HEK293T (cell line): ENCODE results near the gene LNX1.
A peak's percentile ranks its signal among the peaks of the same experiment; 100 is the strongest.

Experiments
- CTCF ChIA-PET: fragments of 350-600 bp; formaldehyde crosslinking; extraction: SDS; loops from one replicate; lab custom pipeline; 2021; ENCODE audit warnings: antibody characterized with exemption, inconsistent platforms; lab: Yijun Ruan, JAX
- POLR2A ChIA-PET: fragments of 350-600 bp; formaldehyde crosslinking; extraction: SDS; loops from one replicate; lab custom pipeline; 2020; ENCODE audit warnings: antibody characterized with exemption, inconsistent platforms; lab: Yijun Ruan, JAX
- DNase-seq: peaks from one replicate; pipeline ENCODE4 v3.0.0; 2012; ENCODE audit warnings: mixed read lengths; ENCODE audit errors: extremely low spot score
- ARNT ChIP-seq: fragments of 450-650 bp; IDR thresholded peaks from 2 replicates; pipeline ENCODE4 v1.6.1; 2017; ENCODE audit warnings: mild to moderate bottlenecking
- BHLHE40 ChIP-seq: fragments of 450-650 bp; IDR thresholded peaks from 2 replicates; pipeline ENCODE4 v1.6.1; 2016; ENCODE audit warnings: mild to moderate bottlenecking, moderate library complexity, borderline replicate concordance
- CTBP1 ChIP-seq: fragments of 450-650 bp; IDR thresholded peaks from 2 replicates; pipeline ENCODE4 v1.6.1; 2016; ENCODE audit warnings: borderline replicate concordance
- ELF4 ChIP-seq: fragments of 450-650 bp; IDR thresholded peaks from 2 replicates; pipeline ENCODE4 v1.6.1; 2017; ENCODE audit warnings: antibody characterized with exemption
- FOXA1 ChIP-seq: fragments of 450-650 bp; IDR thresholded peaks from 2 replicates; pipeline ENCODE4 v1.6.1; 2016; ENCODE audit warnings: mild to moderate bottlenecking
- FOXK2 ChIP-seq: fragments of 450-650 bp; IDR thresholded peaks from 2 replicates; pipeline ENCODE4 v1.6.1; 2016; ENCODE audit warnings: mild to moderate bottlenecking
- FOXM1 ChIP-seq: fragments of 450-650 bp; IDR thresholded peaks from 2 replicates; pipeline ENCODE4 v1.6.1; 2017; ENCODE audit warnings: mild to moderate bottlenecking, borderline replicate concordance
- HDGF ChIP-seq: fragments of 450-650 bp; IDR thresholded peaks from 2 replicates; pipeline ENCODE4 v1.6.1; 2017; ENCODE audit warnings: antibody characterized with exemption, borderline replicate concordance
- L3MBTL2 ChIP-seq: fragments of 450-650 bp; conservative IDR thresholded peaks from 2 replicates; pipeline ENCODE4 v1.6.1; 2016; ENCODE audit warnings: mild to moderate bottlenecking
- LEF1 ChIP-seq: fragments of 450-650 bp; IDR thresholded peaks from 2 replicates; pipeline ENCODE4 v1.6.1; 2017; ENCODE audit warnings: mild to moderate bottlenecking, borderline replicate concordance
- NFRKB ChIP-seq: fragments of 450-650 bp; IDR thresholded peaks from 2 replicates; pipeline ENCODE4 v1.6.1; 2016; ENCODE audit warnings: mild to moderate bottlenecking, moderate library complexity
- PKNOX1 ChIP-seq: fragments of 450-650 bp; IDR thresholded peaks from 2 replicates; pipeline ENCODE4 v1.6.1; 2016
- SP1 ChIP-seq: fragments of 450-650 bp; IDR thresholded peaks from 2 replicates; pipeline ENCODE4 v1.6.1; 2017
- SUZ12 ChIP-seq: fragments of 450-650 bp; IDR thresholded peaks from 2 replicates; pipeline ENCODE4 v1.6.1; 2016; ENCODE audit warnings: mild to moderate bottlenecking
- TARDBP ChIP-seq: fragments of 450-650 bp; IDR thresholded peaks from 2 replicates; pipeline ENCODE4 v1.6.1; 2016
- ZNF384 ChIP-seq: fragments of 450-650 bp; IDR thresholded peaks from 2 replicates; pipeline ENCODE4 v1.6.1; 2016

The LNX1 gene

GRCh38 chr4:53605783-53606182 is 14.5 kb upstream of the LNX1 start:
- CTCF ChIA-PET: no interaction called here
- TF ChIP-seq FOXK2 (no peak), L3MBTL2 (no peak)
- POLR2A ChIA-PET: no interaction called here
- DNase-seq: no peak

- POLR2A ChIA-PET: no interaction called here
- CTCF ChIA-PET: no interaction called here
- DNase-seq: no peak
- no peak for TF ChIP-seq HDGF
- TF ChIP-seq FOXM1: no peak
- TF ChIP-seq TARDBP: no peak
- no peak for TF ChIP-seq L3MBTL2
- TF ChIP-seq FOXK2: no peak
- no peak for TF ChIP-seq ELF4
- no peak for TF ChIP-seq ARNT
- no peak for TF ChIP-seq LEF1
- no peak for TF ChIP-seq SP1
- no peak for TF ChIP-seq CTBP1
- TF ChIP-seq PKNOX1: no peak
Measured at GRCh38 chr4:53602390-53602789, 11.1 kb upstream of the LNX1 start.

GRCh38 chr4:53601251-53601764 is 10.0 kb upstream of the LNX1 start:
- DNase-seq: peak; percentile 40
- POLR2A ChIA-PET: no interaction called here
- TF ChIP-seq PKNOX1: no peak
- no peak for TF ChIP-seq TARDBP
- TF ChIP-seq SP1: no peak
- TF ChIP-seq CTBP1: no peak
- no peak for TF ChIP-seq L3MBTL2
- TF ChIP-seq FOXM1: no peak
- TF ChIP-seq FOXK2: no peak
- no peak for TF ChIP-seq HDGF
- TF ChIP-seq BHLHE40: no peak
- TF ChIP-seq FOXA1: no peak
- no peak for TF ChIP-seq LEF1
- CTCF ChIA-PET: no interaction called here

- ChIA-PET CTCF (no interaction called here), POLR2A (no interaction called here)
- DNase-seq: no peak
- TF ChIP-seq FOXA1 (no peak), ARNT (no peak), NFRKB (no peak), BHLHE40 (no peak), HDGF (no peak), ELF4 (no peak), ZNF384 (no peak), LEF1 (no peak), SUZ12 (no peak), SP1 (no peak), PKNOX1 (no peak), TARDBP (no peak), FOXK2 (no peak), FOXM1 (no peak), L3MBTL2 (no peak), CTBP1 (no peak)
Measured at GRCh38 chr4:53599632-53600031, 8.3 kb upstream of the LNX1 start.

GRCh38 chr4:53598901-53599300 is 7.6 kb upstream of the LNX1 start:
- ChIA-PET POLR2A (no interaction called here), CTCF (no interaction called here)
- no peak for TF ChIP-seq TARDBP
- TF ChIP-seq BHLHE40: no peak
- TF ChIP-seq L3MBTL2: no peak
- TF ChIP-seq CTBP1: no peak
- no peak for TF ChIP-seq FOXK2
- no peak for TF ChIP-seq NFRKB
- no peak for DNase-seq

GRCh38 chr4:53598483-53598882 is 7.2 kb upstream of the LNX1 start:
- ChIA-PET CTCF (no interaction called here), POLR2A (no interaction called here)
- DNase-seq: no peak
- no peak for TF ChIP-seq ZNF384
- no peak for TF ChIP-seq SP1
- no peak for TF ChIP-seq SUZ12
- TF ChIP-seq BHLHE40: no peak
- no peak for TF ChIP-seq L3MBTL2
- no peak for TF ChIP-seq FOXM1
- TF ChIP-seq FOXA1: no peak
- no peak for TF ChIP-seq LEF1
- no peak for TF ChIP-seq NFRKB
- no peak for TF ChIP-seq ARNT
- TF ChIP-seq HDGF: no peak
- no peak for TF ChIP-seq FOXK2
- no peak for TF ChIP-seq CTBP1
- TF ChIP-seq ELF4: no peak
- no peak for TF ChIP-seq TARDBP
- TF ChIP-seq PKNOX1: no peak
